Ecto neural progenitor cell (in vitro differentiated cells): Measurements from ENCODE around the gene CHRNA9.

Source experiments
- DNase-seq: peaks from one replicate; pipeline ENCODE4 v3.0.0-alpha.2; 2018; ENCODE audit warnings: low spot score

CHRNA9 gene

DNA sequence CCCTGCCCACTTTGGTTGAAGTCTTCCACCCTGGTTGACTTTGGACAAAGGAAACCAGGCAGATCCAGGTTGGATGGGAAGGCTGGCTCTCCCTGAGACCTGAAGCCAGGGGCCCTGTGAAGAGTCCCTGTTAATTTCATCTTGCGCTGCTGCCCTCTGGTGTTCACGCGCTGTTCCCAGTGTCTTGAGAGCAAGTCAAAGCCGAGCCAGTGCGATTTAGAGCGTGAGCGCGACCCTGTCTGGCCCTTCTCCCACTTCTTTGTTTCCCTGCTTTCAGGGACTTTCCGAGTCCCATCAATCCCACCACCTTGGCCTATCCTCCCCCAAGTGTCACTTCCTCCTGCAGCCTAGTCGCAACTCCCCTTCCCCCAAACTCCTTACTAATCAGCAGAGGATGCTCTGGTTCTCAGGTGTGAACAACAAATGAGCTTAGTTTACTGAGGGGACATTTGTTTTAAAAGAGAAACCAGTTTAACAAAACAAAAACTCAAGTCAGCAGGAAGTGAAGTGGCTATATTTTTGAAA is 25.8 kb upstream of the CHRNA9 start:
- DNase-seq = peak; percentile 92

DNA sequence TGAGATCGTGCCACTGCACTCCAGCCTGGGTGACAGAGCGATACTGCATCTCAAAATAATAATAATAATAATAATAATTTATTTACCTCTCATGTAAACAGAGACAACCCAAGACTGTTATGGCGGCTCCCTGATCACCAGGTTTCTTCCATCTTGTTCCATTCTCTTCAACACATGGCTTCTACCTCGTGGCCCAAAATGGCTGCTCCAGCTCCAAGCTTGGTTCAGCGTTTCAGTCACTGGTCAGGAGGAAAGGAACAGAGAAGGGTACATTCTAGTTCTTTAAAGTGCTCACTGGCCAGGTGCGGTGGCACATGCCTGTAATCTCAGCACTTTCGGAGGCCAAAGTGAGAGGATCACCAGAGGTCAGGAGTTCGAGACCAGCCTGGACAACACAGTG is 24.9 kb upstream of the CHRNA9 start:
- no peak for DNase-seq

DNA sequence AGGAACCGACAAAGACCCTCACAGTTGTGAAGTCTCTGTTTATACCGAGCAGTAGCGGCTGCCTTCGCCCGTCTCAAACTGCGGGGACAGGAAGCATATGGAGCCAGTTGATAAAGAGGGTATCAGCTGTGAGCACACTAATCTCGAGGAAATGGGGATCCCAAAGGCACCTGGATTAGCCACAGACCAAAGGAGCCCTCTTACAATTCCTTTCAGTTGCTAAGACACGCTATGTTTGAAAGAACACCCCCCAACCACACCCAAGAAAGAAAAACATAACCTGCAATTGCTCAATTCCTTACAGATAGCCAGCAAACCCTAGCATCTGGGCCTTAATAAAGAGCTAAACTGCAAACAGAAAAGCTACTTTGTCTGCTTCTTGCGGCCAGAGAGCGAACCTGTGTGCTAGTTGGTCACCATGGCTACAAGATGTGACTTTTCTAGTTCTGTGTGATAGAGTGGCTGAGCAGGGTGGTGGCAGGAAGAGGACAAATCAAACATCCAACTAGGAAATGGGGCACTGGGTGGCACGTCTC is 23.3 kb upstream of the CHRNA9 start:
- no peak for DNase-seq

DNA sequence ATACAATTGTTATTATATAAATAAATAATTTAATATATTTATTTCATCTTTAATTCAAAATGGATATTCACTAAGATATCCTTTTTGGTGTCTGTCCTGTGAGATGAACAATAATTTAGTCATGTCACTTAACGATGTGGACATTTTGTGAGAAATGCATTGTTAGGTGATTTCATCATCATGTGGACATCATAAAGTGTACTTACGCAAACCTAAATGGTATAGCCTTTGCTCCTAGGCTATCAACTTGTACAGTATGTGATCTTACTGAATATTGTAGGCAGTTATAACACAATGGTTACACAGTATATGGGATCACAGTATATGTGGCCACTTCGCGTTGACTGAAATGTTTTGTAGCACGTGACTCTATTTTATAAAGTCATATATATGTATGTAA is 20.2 kb upstream of the CHRNA9 start:
- no peak for DNase-seq

DNA sequence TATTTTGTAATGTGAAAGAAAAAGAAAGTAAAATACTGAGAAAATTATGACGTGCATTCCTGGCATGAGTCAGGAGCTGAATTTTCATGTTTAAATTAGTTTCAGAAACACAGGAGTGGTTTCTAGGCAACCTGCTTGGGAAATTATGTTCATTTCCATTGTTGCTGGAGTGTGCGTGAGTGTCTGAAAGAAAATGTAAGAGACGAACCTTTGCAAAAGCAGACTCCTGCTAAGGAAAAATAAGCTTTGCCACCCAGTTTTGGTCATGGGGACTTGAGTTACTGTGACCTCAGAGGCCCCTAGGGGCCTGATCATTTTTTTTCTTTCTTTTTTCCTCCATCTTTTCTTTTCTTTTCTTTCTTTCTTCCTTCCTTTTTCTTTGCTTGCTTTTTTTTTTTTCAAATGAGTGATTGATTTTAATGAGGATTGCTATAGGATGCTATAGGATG is 18.8 kb upstream of the CHRNA9 start:
- no peak for DNase-seq

DNA sequence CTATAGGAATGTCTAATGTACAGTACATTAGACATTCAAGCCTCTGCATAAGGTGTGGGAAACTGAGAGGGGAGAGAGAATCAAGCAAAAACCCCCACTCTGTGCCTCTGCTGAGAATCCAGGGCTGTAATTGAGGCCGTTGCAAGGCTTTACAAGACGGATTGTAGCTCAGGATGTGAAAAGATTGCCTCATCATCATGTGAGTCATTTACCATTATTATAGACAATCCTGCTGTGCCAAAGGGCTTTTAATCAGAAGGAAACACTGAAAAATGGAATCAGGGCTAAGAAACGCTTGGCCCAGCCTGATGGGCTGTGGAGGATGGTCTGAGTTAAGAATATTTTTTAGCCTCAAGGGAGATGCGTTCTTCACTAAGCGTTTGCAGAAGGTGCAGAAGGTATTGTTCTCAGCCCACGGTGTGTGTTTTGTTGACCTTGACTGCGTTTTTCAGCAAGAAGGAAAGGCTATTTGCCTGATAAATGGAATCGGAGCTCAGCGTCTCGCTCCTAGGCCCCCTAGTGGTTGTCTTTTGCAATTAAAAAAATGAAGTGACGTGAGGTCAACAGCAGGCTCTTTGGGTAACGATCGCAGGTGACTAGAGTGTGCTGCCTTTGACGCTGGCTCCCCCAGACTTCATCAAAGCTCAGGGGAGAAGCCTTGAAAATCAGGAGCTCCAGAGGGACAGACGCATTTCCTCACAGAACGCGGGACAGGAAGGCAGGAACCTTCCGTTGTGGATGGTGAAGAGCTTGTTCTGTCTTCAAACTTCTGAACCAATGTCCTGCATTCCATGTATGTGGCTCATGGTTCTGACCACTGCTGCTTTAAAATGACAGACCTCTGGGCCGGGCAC is 18.1 kb upstream of the CHRNA9 start:
- DNase-seq = peak; percentile 70

DNA sequence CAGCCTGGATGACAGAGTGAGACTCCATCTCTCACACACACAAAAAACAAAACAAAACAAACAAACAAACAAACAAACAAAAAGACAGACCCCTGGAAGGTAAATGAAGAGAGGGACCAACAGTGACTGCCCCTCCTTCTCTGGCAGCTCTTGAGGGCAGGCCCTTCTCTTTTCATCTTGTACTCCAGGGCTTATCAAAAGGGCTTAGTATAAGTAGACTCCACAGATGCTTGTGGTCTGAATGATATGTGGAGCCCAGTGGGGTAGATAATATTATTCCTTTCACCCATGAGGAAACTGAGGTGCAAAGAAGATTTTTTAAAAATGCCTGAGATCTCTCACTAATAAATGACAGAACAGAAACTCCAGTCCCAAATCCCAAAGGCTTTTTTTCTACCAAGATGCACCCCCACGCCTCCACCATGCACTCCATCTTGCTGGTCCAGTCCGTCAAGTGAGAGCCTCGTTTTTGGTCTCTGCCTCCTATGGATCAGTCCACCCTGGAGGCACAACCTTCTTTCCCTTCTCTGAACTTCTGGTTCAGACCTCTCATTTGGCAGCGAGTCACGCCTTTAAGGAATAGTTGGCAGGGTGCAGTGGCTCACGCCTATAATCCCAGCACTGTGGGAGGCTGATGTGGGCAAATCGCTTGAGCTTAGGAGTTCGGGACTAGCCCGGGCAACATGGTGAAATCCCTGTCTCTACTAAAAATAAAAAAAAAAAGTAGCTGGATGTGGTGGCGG is 17.0 kb upstream of the CHRNA9 start:
- no peak for DNase-seq

DNA sequence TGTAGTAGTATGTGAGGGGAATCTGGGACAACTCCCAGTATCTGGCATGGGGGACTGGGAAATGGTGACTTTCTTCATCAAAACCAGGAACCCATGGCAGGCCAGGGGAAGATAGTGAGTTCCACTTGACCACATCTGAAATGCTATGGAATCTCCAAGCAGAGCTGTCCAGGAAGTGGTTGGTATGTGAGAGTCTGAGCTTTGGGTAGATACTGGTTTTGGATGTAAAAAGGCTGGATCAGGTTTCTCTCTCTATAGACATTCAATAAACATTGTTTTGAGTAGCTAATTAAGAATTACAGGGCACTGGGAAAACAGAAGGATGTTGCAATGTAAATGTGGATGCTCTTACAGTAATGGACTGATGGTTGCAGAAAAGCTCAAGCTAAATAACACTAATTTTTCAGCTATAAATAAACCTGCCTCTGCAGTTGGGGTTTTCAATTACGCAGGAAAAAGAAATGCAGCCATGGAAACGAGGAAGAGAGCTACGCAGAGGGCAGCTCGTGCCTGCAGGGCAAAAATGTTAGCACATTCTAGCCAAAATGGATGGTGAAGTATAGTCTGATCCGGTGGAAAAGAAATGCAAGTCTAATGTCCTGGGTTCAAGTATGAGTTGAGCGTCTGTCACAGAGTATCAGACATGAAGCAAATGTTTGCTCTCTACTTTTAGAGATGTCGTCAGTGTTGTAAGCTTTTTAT is 13.4 kb upstream of the CHRNA9 start:
- no peak for DNase-seq

DNA sequence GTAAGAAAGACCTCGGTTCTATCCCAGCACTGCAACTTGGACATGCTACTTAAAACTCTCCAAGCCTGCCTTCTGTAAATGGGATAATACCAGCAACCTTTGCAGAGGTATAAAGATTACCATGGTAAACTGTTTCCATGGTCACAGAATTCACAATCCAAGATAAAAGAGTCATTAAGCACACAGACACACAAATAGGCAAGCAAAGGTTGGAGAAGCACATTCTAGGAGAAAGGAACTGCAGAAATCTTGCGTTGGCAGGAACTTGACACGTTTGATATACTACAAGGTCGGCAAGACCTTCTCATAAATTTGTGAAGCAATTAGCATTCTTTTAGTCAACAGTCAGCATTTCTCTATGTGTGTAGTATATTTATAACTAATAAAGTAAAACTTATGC is 12.3 kb upstream of the CHRNA9 start:
- DNase-seq = no peak

DNA sequence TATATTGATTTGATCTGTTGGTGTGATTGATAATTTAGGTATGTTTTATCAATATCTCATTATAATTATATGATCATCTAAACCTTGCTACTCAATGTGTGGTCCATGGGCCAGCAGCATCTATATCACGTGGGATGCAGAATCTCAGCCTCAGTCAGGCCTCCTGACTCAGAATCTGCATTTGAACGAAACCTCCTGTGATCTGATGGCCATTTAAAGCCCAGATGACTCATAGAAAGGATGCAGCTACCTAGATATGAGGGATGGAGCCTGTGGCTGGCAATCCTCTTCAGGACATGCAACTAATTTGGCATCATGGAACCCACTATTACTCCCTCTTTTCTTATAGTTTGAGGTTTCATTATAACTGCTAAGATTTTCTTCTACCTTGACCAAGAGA is 11.3 kb upstream of the CHRNA9 start:
- no peak for DNase-seq

DNA sequence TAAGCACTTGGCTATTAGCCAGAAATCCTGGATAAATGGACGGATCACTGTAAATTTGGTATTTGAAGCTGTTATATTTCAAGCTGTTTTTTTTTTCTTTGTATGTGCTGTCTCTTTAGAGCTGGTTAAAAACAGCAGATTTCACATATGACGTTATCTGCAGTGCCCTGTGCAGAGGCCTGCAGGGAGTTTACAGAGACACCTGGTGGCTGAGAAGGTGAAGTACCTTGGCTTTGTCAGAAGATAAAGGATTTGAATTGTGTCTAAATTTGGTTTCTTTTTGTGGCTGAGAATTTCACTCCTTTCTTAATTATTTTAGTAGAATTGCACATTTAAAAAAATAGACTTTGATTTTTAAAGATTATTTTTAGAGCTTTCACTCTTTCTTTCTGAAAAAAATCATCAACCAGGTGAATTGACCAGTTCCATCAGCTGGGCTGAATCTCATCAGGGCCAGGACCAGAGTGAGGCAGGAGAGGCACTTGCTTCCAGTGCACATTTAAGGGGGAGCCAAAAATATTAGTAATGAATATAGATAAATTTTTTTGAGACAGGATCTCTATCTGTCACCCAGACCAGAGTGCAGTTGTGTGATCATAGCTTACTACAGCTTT is 9.6 kb upstream of the CHRNA9 start:
- DNase-seq = no peak

DNA sequence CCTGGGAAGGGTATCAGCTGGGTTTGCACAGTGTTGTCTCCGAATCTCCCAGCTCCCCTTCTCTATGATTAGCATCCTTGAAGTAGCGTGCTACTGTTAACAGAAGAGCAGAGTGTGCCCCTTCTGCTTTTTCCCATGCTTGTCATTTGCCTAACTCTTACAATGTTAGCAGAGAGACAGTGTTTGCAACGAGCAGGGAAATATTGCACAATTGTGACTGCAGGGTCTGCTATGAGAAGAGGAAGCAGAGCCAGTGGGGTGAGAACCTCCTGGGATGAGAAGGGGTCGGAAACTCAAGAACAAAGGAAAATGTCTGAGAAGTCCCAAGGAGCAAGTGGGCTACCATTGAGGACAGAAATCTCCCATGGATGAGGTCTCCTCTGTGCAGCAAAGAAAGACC is 7.8 kb upstream of the CHRNA9 start:
- DNase-seq = no peak

DNA sequence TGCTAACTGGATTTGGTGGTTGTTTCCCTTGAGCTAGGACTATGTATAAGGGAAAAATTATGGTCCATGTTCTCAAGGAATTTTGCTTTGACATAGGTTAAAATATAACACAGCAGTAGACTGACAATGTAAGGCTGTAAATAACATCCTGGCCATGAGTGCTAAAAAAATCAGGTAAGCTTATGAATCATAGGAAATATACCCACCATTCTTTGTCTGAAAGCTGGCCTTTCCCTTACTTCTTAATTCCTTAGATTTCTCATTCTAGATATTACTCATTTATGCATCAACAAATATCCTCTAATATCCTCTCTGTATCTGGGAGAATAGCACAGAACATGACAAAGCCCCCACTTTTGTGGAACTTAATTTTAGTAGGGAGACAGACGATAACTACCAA is 6.8 kb upstream of the CHRNA9 start:
- DNase-seq = no peak

DNA sequence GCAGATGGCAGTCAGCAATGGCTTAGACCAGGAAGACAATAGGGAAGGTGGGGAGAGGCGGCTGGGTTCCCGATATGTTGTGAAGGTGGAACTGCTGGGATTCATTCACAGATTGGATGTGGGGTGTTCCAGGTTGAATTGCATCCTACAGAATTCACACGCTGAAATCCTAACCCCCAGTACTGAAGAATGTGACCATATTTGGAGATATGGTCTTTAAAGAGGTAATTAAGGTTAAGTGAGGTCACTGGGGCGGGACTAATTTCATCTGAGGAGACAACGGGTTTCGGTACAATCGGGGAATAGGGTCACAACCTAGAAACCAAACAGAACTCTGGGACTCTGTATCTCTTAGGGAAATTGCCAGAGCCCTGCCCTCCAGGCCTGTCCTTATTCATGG is 5.3 kb upstream of the CHRNA9 start:
- no peak for DNase-seq

DNA sequence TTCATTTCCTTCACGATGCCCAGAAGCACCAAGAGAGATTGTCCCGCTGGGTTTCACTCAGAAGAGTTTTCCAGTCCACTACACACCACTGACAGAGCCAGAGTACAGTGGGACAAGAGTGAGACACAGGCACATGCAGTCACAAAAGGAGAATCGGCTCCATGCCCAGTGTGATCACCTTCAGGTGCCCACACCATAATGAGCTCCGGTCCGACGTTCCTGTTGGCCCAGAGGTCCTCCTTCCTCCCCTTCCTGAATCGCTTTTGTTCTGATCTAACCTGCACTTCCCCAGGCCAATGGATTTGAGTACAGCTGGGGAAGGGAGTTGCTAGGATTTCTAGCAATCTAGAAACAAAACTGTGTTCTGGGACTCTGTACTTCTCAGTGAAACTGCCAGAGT is 4.6 kb upstream of the CHRNA9 start:
- DNase-seq = no peak

DNA sequence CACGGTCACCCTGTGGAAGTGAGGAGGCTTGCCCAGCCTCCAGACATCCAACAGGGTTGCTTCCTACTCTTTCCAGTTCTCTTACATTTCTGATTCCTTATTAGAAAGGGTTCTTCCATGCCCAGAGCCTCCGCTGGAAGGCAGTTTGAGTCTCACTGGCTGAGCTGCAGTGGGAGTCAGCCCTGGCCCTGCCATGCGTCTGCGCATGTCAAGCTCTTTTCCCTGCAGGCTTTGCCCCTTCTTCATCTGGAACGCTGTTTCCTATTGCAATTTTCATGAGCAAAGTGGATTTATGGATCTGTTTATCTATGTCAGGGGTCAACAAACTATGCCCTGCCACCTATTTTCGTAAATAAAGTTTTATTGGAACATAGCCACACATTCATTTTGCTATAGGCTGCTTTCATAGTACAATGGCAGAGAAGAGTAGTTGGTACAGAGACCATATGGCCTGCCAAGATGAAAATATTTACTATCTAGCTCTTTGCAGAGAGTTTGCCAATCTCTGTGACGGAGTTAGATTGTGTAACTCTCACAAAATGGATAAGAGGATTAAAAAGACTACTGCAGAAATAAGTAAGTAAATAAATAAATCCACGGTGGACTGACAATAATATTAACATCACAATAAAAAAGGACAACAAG is 3.9 kb upstream of the CHRNA9 start:
- DNase-seq = no peak

DNA sequence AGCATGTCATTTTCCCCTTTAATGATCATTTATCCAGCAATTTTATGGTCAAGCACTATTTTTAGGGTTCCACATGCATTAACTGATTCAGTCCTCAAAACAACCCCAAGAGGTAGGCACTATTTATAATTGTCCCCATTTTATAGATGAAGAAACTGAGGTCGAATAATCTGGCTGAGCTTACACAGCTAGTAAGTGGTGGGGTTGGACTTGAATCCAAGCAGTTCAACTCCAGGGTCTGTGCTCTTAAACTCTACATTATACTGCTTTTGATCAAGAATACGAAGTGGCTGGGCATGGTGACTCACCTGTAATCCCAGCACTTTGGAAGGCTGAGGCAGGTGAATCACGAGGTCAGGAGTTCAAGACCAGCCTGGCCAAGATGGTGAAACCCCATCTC is 3.2 kb upstream of the CHRNA9 start:
- no peak for DNase-seq

DNA sequence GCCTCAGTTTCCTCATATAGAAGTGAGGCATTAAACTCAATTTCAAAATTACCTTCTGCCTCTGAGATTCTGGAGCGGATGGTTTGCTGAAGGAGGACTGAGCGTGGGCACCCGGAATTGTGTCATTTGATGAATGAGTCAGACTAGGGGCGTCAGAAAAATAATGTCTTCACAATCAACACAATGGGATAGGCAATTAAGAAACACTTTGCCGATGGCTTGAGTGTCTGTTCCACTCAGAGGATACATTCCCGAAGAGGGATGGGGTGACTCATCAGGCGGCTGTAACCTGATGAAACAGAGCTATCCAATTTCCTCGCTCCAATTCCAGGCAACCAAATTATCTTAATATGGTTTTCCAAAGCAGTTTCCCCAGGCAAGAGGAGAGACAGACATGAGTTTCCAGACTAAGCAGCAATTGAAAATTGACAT is 1.2 kb upstream of the CHRNA9 start:
- no peak for DNase-seq

DNA sequence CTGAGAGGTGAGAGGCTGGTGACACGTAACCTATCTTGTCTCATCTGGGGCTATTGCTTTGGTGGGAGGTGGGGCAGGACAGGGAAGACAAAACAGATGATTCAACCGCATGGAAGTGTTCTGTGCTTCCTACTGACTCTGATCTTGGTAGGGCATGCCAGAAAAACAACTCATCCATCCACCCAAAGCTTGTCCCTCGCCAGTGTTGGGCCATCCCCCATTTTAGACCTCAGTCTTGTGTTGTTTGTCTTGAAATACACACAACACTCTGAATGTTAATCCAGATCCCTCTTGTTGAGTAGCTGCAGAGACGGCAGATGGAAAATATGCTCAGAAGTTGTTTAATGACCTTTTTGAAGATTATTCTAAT is 377 bp downstream of the CHRNA9 start:
- DNase-seq = no peak

DNA sequence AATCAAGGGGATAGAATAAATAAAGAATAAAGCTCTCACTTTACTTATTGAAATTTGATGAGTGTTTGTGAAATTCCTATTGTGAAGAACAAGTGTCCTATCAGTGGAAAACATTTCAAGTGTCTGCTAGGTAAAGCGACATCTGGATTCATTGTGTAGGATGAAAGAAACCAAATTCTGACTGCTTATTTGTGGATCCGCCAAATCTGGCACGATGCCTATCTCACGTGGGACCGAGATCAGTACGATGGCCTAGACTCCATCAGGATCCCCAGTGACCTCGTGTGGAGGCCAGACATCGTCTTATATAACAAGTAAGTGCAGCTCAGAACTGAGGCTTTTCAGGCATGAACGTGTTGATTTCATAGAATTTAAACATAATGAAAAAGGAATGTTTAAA is 1.9 kb downstream of the CHRNA9 start:
- DNase-seq = no peak

DNA sequence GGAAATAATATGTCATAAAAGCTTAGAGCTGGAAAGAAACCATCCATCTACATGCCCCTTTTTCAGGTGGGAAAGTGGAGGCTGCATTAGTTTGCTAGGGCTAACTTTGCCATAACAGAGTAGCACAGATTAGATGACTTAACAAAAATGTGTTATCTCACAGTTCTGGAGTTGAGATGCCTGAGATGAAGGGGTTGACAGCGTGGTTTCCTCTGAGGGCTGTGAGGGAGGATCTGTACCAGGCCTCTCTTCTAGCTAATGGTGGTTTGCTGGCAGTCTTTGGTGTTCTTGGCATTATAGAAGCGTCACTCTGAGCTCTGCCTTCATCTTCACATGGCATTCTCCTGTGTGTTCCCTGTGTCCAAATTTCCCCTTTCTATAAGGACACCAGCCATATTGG is 2.4 kb downstream of the CHRNA9 start:
- DNase-seq = no peak

DNA sequence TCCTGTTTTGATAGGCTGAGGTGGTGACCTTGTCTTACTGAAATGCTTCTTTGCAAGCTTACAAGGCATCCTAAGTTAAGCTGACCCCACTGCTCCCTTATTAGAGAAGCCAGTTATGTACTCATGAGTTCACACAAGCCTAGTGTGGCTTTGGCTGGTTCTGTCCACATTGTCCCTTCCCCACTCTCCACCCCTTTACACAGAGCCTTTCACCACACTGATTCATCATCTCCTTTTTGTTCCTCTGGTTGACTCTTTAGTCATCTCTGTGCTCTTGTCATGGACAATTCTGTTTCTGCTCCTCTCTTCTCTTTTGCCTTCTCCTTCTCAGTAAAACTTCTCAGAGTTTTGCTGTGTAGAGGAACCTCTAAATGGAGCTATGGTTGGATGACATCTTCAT is 4.9 kb downstream of the CHRNA9 start:
- DNase-seq = no peak
